GM12878 (cell line): Measurements from ENCODE around the gene KIRREL3. TPM values are rescaled to one million over a fixed set of nuclear protein-coding genes. Genes with fewer than 3 reads are reported as not detected.

ENCODE experiments used
- ATAC-seq: fragments of 200-7000 bp; cut with Tn5 transposase; 3 replicates; pipeline ENCODE4 v1.9.1; 2020; ENCODE audit warnings: mild to moderate bottlenecking, moderate library complexity
- BruUV-seq: library from RNA; stranded (reverse); fragments of 400-500 nt; replicated peaks from 2 replicates; lab custom pipeline; 2021; lab: Mats Ljungman, UMichigan
- CTCF ChIA-PET: fragments of 300-600 bp; sonication (Branson Sonifier 250); formaldehyde crosslinking; extraction: SDS; loops from one replicate; lab custom pipeline; 2021; ENCODE audit warnings: inconsistent platforms; lab: Yijun Ruan, JAX
- POLR2A ChIA-PET: fragments of 350-600 bp; formaldehyde crosslinking; extraction: SDS; loops from one replicate; lab custom pipeline; 2021; ENCODE audit warnings: inconsistent platforms; lab: Charles Lee
- RAD21 ChIA-PET: fragments of 300-600 bp; sonication (Branson Sonifier 250); formaldehyde crosslinking; loops from one replicate; lab custom pipeline; 2023; ENCODE audit warnings: antibody characterized with exemption; ENCODE audit not compliant: unreplicated experiment; lab: Charles Lee
- SMC1A ChIA-PET: fragments of 300-600 bp; sonication (Branson Sonifier 250); formaldehyde crosslinking; loops from one replicate; lab custom pipeline; 2023; ENCODE audit not compliant: unreplicated experiment, uncharacterized antibody; lab: Charles Lee
- DNase-seq: peaks from one replicate; pipeline ENCODE4 v3.0.0-alpha.2; 2011; ENCODE audit warnings: low read depth, low spot score
- FAIRE-seq: peaks from 3 replicates; lab custom pipeline; 2011; peaks lifted over from hg19 to GRCh38; lab: Jason Lieb, UNC
- H2AFZ ChIP-seq: 2 replicates; pipeline ENCODE4 v1.6.0; 2011; ENCODE audit warnings: low read depth, low read length, control low read depth; ENCODE audit not compliant: control insufficient read depth
- H3K27ac ChIP-seq: 2 replicates; pipeline ENCODE4 v1.5.1; 2011; ENCODE audit warnings: control low read depth; ENCODE audit not compliant: control insufficient read depth, insufficient read depth
- H3K27me3 ChIP-seq, 2 experiments: replicated peaks in 1 of 2; 2 replicates each; pipeline versions ENCODE4 v1.6.0 to v1.6.1; 2011; ENCODE audit warnings: low read length in 1 of 2; ENCODE audit not compliant: control insufficient read depth in 2 of 2, insufficient read depth in 2 of 2
- H3K36me3 ChIP-seq, 2 experiments: 2 replicates each; pipeline ENCODE4 v1.5.1; 2011; ENCODE audit warnings: low read length in 1 of 2; ENCODE audit not compliant: control insufficient read depth in 2 of 2, insufficient read depth in 2 of 2
- H3K4me1 ChIP-seq: 2 replicates; pipeline ENCODE4 v1.6.1; 2011; ENCODE audit warnings: mild to moderate bottlenecking, low read length, moderate library complexity, mixed read lengths; ENCODE audit not compliant: control insufficient read depth, insufficient read depth
- H3K4me2 ChIP-seq: 2 replicates; pipeline ENCODE4 v1.6.0; 2011; ENCODE audit warnings: control low read depth; ENCODE audit not compliant: control insufficient read depth, insufficient read depth
- H3K4me3 ChIP-seq: fragments of 200-600 bp; sonication (generic); 2 replicates; pipeline ENCODE4 v1.5.1; 2016
- H3K79me2 ChIP-seq: 2 replicates; pipeline ENCODE4 v1.6.0; 2011; ENCODE audit warnings: low read length; ENCODE audit not compliant: control insufficient read depth, insufficient read depth
- H3K9ac ChIP-seq: 2 replicates; pipeline ENCODE4 v1.8.0; 2011; ENCODE audit warnings: low read length, control low read depth, mixed read lengths; ENCODE audit not compliant: control insufficient read depth, insufficient read depth
- H3K9me3 ChIP-seq: replicated peaks from 3 replicates; pipeline ENCODE4 v1.5.1; 2011; ENCODE audit warnings: mild to moderate bottlenecking, low read length; ENCODE audit not compliant: control insufficient read depth, insufficient read depth
- H4K20me1 ChIP-seq: 2 replicates; pipeline ENCODE4 v1.6.0; 2011; ENCODE audit not compliant: control insufficient read depth, insufficient read depth
- BHLHE40 ChIP-seq, 2 experiments: fragments of 450-650 bp in 1 of 2; IDR thresholded peaks; 2 replicates each; pipeline ENCODE4 v1.6.1; 2011 to 2017; ENCODE audit warnings: low read depth in 2 of 2, borderline replicate concordance in 1 of 2, improper control_type of control experiment in 1 of 2, low read length in 1 of 2, mild to moderate bottlenecking in 1 of 2
- GABPA ChIP-seq: IDR thresholded peaks from 2 replicates; pipeline ENCODE4 v1.6.1; 2014; ENCODE audit warnings: antibody characterized with exemption, low read depth, mild to moderate bottlenecking, inconsistent platforms
- NFYB ChIP-seq: IDR thresholded peaks from 2 replicates; pipeline ENCODE4 v1.6.1; 2011; ENCODE audit warnings: low read depth, mild to moderate bottlenecking, low read length, improper control_type of control experiment, moderate library complexity; ENCODE audit not compliant: insufficient read depth
- RBBP5 ChIP-seq: fragments of 200-600 bp; sonication (generic); conservative IDR thresholded peaks from 2 replicates; pipeline ENCODE4 v1.6.1; 2016
- RCOR1 ChIP-seq: conservative IDR thresholded peaks from 2 replicates; pipeline ENCODE4 v1.6.1; 2012; ENCODE audit warnings: low read depth, low read length, improper control_type of control experiment
- TBL1XR1 ChIP-seq: IDR thresholded peaks from 2 replicates; pipeline ENCODE4 v1.6.1; 2012; ENCODE audit warnings: low read depth, low read length, improper control_type of control experiment
- TCF3 ChIP-seq: IDR thresholded peaks from 2 replicates; pipeline ENCODE4 v1.6.1; 2012; ENCODE audit warnings: low read depth, mild to moderate bottlenecking, low read length, borderline replicate concordance; ENCODE audit not compliant: insufficient read depth
- WGBS: methylation state at CpG from one replicate; pipeline ENCODE4 v1.1.6; 2016; ENCODE audit warnings: low lambda C conversion rate; ENCODE audit not compliant: insufficient replicate concordance, insufficient coverage; ENCODE audit errors: missing lambda C conversion rate; 5-methylcytosine and 5-hydroxymethylcytosine counted together
- in situ Hi-C: fragments of 300-500 bp; cut with MboI; formaldehyde crosslinking; loops from 9 replicates; pipeline ENCODE4 v1.14.3; 2018; ENCODE audit warnings: mixed read lengths
- intact Hi-C: fragments of 100-400 bp; cut with micrococcal nuclease; formaldehyde crosslinking; loops from one replicate; pipeline ENCODE4 v1.14.2; 2022; ENCODE audit not compliant: unreplicated experiment
- polyA plus RNA-seq, 11 experiments: library from polyadenylated mRNA; depleted of rRNA in 4 of 11; unstranded in 6 of 11; stranded (reverse) in 5 of 11; fragments of >200 nt; fragmentation: Nextera tagmentation in 4 of 11; fragmentation: Illumina TruSeq in 1 of 11; extraction: Ambion mirVana in 4 of 11; extraction: Trizol in 1 of 11; gene quantifications; 1 replicate in 1 of 11; 2 replicates in 10 of 11; pipeline versions ENCODE4 v1.2.1 to v1.2.3, GENCODE V29; 2011 to 2016; ENCODE audit warnings: inconsistent platforms in 2 of 11, missing spikeins in 2 of 11, low read depth in 1 of 11
- total RNA-seq, 4 experiments: library from RNA; depleted of rRNA in 3 of 4; stranded (reverse); fragments of >200 nt in 3 of 4; fragmentation: Illumina TruSeq in 1 of 4; extraction: Trizol in 1 of 4; gene quantifications; 2 replicates each; pipeline versions ENCODE4 v1.2.1 to v1.2.3, GENCODE V29; 2013 to 2021
- TF ChIP-seq, protein P1 (sequence below): fragments of 450-650 bp; IDR thresholded peaks from 2 replicates; pipeline ENCODE4 v1.6.1; 2018; ENCODE audit warnings: mild to moderate bottlenecking, low read depth, moderate library complexity; ENCODE audit not compliant: partially characterized antibody
- TF ChIP-seq, protein P2 (sequence below): IDR thresholded peaks from 2 replicates; pipeline ENCODE4 v1.6.1; 2011; ENCODE audit warnings: low read depth, mild to moderate bottlenecking, low read length, moderate library complexity, borderline replicate concordance; ENCODE audit errors: extremely low read depth

Gene KIRREL3
- total and polyA plus RNA-seq, 10 of the 15 experiments (the other 5 are each of a cell fraction or from before 2014, with no cell fraction given): under 0.01 TPM; not detected in 9

DNA sequence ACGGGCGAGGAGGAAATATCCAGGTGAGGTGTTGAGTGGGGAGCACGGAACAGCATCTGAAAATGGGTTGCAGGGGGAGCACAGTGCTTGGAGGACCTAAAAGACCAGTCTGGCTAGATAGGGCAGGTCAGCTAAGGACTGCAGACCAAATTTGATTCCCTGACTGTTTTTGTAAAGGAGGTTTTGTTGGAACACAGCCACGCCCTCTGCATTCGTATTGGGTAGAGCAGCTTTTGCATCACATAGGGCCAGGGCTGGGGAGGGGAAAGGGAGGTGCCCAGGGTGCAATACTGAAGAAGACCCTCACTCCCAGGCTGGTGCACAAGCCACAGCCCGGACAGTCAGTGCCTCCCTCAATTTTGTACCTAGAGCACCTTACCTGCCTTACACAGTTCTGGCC is 286.8 kb downstream of the KIRREL3 start:
- in situ Hi-C loops: loop anchor here (10.0 kb wide), 1 partner anchor 361 kb away; no protein-coding TSS in a partner anchor
- SMC1A ChIA-PET: no interaction called here
- no peak overlapping the region for H3K27ac ChIP-seq
- POLR2A ChIA-PET: no interaction called here
- no peak overlapping the region for H3K9ac ChIP-seq
- ATAC-seq (no peak), FAIRE-seq (no peak)
- no peak overlapping the region for H2AFZ ChIP-seq
- CTCF ChIA-PET: interaction anchor here (1.3 to 5.7 kb wide), 2 partner anchors 59 to 276 kb away, joined by 3 to 68 read pairs; no protein-coding TSS in a partner anchor
- H3K79me2 ChIP-seq: no peaks in the 10 kb centered on the region
- H3K9me3 ChIP-seq: no peaks in the 10 kb centered on the region
- intact Hi-C loops: no loop called here
- WGBS: 27% methylated on average over 6 of the region's 6 CpGs
- RAD21 ChIA-PET: no interaction called here
- H3K4me3 ChIP-seq: no peak overlapping the region
- H3K36me3 ChIP-seq: no peaks in the 10 kb centered on the region
- peaks cover 0 to 10% of the 10 kb centered on the region in 2 experiments; a peak in 3 of 4 replicates for H3K27me3 ChIP-seq
- no TSS peak for BruUV-seq
- TF ChIP-seq RBBP5 (no peak), GABPA (no peak), RCOR1 (no peak), TBL1XR1 (no peak), NFYB (no peak), BHLHE40 (IDR thresholded peaks at IDR 0.05; ENCODE audit: borderline replicate concordance in 1 of 2, low read depth in 2 of 2, low read length in 1 of 2) (no peak), TCF3 (no peak)
- TF ChIP-seq, protein P1, sequence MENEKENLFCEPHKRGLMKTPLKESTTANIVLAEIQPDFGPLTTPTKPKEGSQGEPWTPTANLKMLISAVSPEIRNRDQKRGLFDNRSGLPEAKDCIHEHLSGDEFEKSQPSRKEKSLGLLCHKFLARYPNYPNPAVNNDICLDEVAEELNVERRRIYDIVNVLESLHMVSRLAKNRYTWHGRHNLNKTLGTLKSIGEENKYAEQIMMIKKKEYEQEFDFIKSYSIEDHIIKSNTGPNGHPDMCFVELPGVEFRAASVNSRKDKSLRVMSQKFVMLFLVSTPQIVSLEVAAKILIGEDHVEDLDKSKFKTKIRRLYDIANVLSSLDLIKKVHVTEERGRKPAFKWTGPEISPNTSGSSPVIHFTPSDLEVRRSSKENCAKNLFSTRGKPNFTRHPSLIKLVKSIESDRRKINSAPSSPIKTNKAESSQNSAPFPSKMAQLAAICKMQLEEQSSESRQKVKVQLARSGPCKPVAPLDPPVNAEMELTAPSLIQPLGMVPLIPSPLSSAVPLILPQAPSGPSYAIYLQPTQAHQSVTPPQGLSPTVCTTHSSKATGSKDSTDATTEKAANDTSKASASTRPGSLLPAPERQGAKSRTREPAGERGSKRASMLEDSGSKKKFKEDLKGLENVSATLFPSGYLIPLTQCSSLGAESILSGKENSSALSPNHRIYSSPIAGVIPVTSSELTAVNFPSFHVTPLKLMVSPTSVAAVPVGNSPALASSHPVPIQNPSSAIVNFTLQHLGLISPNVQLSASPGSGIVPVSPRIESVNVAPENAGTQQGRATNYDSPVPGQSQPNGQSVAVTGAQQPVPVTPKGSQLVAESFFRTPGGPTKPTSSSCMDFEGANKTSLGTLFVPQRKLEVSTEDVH: no peak
- TF ChIP-seq, protein P2, sequence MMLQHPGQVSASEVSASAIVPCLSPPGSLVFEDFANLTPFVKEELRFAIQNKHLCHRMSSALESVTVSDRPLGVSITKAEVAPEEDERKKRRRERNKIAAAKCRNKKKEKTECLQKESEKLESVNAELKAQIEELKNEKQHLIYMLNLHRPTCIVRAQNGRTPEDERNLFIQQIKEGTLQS: no peak
- TF ChIP-seq, all 136 proteins: peak for 0
- no peaks in the 10 kb centered on the region for H4K20me1 ChIP-seq
- H3K4me1 ChIP-seq: no peaks in the 10 kb centered on the region
- H3K4me2 ChIP-seq: no peak overlapping the region
- DNase-seq: no peak
